ENCODE data around the gene PWWP2B.
"Not testable (repeated sequence)": the region's sequence is repeated elsewhere in the genome, so short reads cannot be mapped to it uniquely, and the experiment has no call there.

GRCh38 chr10:132435320-132435719 lies 38.3 kb downstream of the PWWP2B start:
- TF ChIP-seq POLR2AphosphoS5 (IDR thresholded peaks at IDR 0.05; ENCODE audit: low read depth); CTCF (conservative IDR thresholded peaks at IDR 0.05; ENCODE audit: low read depth in 2 of 2); JUNB (IDR thresholded peaks at IDR 0.05; ENCODE audit: unreplicated experiment); EZH2 (IDR thresholded peaks at IDR 0.05; ENCODE audit: low read depth, unreplicated experiment): not testable (repeated sequence)
